Measurements from ENCODE around the gene ZNF622. TPM values are rescaled to one million over a fixed set of nuclear protein-coding genes. Genes with fewer than 3 reads are reported as not detected.

ZNF622 gene
- total and polyA plus RNA-seq, 2 of the 13 experiments (the other 11 are each of a cell fraction or from before 2014, with no cell fraction given) = 12.1 to 44.7 TPM

GRCh38 chr5:16465544-16466432 is at the start of gene ZNF622 (continued):
- TF ChIP-seq, protein P1, sequence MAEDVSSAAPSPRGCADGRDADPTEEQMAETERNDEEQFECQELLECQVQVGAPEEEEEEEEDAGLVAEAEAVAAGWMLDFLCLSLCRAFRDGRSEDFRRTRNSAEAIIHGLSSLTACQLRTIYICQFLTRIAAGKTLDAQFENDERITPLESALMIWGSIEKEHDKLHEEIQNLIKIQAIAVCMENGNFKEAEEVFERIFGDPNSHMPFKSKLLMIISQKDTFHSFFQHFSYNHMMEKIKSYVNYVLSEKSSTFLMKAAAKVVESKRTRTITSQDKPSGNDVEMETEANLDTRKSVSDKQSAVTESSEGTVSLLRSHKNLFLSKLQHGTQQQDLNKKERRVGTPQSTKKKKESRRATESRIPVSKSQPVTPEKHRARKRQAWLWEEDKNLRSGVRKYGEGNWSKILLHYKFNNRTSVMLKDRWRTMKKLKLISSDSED (CRISPR knock-in tag; IDR thresholded peaks at IDR 0.05) = 0 out of 2 replicates have a peak, but pooled peaks have one; percentile 15
- TF ChIP-seq ZNF275 (CRISPR knock-in tag; IDR thresholded peaks at IDR 0.05; ENCODE audit: borderline replicate concordance) = peak; percentile 94; the same call in 1 of the 2 replicates
- no peak for TF ChIP-seq THAP7 (CRISPR knock-in tag; IDR thresholded peaks at IDR 0.05)
- TF ChIP-seq ZNF281 (CRISPR knock-in tag; IDR thresholded peaks at IDR 0.05; ENCODE audit: borderline replicate concordance) = no peak
- TF ChIP-seq, protein P2, sequence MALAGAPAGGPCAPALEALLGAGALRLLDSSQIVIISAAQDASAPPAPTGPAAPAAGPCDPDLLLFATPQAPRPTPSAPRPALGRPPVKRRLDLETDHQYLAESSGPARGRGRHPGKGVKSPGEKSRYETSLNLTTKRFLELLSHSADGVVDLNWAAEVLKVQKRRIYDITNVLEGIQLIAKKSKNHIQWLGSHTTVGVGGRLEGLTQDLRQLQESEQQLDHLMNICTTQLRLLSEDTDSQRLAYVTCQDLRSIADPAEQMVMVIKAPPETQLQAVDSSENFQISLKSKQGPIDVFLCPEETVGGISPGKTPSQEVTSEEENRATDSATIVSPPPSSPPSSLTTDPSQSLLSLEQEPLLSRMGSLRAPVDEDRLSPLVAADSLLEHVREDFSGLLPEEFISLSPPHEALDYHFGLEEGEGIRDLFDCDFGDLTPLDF (CRISPR knock-in tag; IDR thresholded peaks at IDR 0.05) = 0 out of 2 replicates have a peak, but pooled peaks have one; percentile 31
- TF ChIP-seq SAFB2 (CRISPR knock-in tag; IDR thresholded peaks at IDR 0.05; ENCODE audit: borderline replicate concordance, low read depth) = no peak
- TF ChIP-seq SMYD3 (CRISPR knock-in tag; IDR thresholded peaks at IDR 0.05) = no peak
- no peak; the same call in 1 of the 2 replicates for TF ChIP-seq ARID2 (CRISPR knock-in tag; IDR thresholded peaks at IDR 0.05; ENCODE audit: borderline replicate concordance)
- TF ChIP-seq FOXO1 (CRISPR knock-in tag; IDR thresholded peaks at IDR 0.05) = no peak
- peak; percentile 43 for TF ChIP-seq YY1 (IDR thresholded peaks at IDR 0.05; ENCODE audit: insufficient read depth, insufficient replicate concordance, low read depth, low read length)
- TF ChIP-seq ZNF235 (CRISPR knock-in tag; IDR thresholded peaks at IDR 0.05; ENCODE audit: borderline replicate concordance) = peak; percentile 79; the same call in 1 of the 2 replicates
- TF ChIP-seq NFYB (CRISPR knock-in tag; IDR thresholded peaks at IDR 0.05) = peak; percentile 63; the same call in 1 of the 2 replicates
- no peak for TF ChIP-seq SMARCE1 (IDR thresholded peaks at IDR 0.05; ENCODE audit: borderline replicate concordance)
- peak; percentile 98 for TF ChIP-seq GABPB1 (CRISPR knock-in tag; IDR thresholded peaks at IDR 0.05)
- peak; percentile 15; the same call in 1 of the 2 replicates for TF ChIP-seq DNMT1 (CRISPR knock-in tag; IDR thresholded peaks at IDR 0.05)
- TF ChIP-seq, protein P3, sequence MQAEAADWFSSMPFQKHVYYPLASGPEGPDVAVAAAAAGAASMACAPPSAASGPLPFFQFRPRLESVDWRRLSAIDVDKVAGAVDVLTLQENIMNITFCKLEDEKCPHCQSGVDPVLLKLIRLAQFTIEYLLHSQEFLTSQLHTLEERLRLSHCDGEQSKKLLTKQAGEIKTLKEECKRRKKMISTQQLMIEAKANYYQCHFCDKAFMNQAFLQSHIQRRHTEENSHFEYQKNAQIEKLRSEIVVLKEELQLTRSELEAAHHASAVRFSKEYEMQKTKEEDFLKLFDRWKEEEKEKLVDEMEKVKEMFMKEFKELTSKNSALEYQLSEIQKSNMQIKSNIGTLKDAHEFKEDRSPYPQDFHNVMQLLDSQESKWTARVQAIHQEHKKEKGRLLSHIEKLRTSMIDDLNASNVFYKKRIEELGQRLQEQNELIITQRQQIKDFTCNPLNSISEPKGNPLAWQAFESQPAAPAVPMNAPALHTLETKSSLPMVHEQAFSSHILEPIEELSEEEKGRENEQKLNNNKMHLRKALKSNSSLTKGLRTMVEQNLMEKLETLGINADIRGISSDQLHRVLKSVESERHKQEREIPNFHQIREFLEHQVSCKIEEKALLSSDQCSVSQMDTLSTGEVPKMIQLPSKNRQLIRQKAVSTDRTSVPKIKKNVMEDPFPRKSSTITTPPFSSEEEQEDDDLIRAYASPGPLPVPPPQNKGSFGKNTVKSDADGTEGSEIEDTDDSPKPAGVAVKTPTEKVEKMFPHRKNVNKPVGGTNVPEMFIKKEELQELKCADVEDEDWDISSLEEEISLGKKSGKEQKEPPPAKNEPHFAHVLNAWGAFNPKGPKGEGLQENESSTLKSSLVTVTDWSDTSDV (CRISPR knock-in tag; IDR thresholded peaks at IDR 0.05) = no peak

Data from HepG2 (cell line).